SK-N-SH (cell line): ENCODE data around the gene CD274. TPM values are rescaled to one million over a fixed set of nuclear protein-coding genes. Genes with fewer than 3 reads are reported as not detected.

Experiments
- CTCF ChIA-PET: fragments of 300-600, 350-600 bp; formaldehyde crosslinking; extraction: SDS; loops from one replicate; lab custom pipeline; 2021; lab: Yijun Ruan, JAX
- POLR2A ChIA-PET: fragments of 350-600 bp; sonication (Branson Sonifier 250); formaldehyde crosslinking; extraction: SDS; loops from one replicate; lab custom pipeline; 2020; ENCODE audit warnings: antibody characterized with exemption, inconsistent platforms; lab: Yijun Ruan, JAX
- DNase-seq: peaks from one replicate; pipeline ENCODE4 v3.0.0; 2012
- H2AFZ ChIP-seq: fragments of 200-600 bp; sonication (generic); 2 replicates; pipeline ENCODE4 v1.8.1; 2016; ENCODE audit warnings: antibody characterized with exemption, mild to moderate bottlenecking, low read depth
- H3F3A ChIP-seq: fragments of 200-600 bp; sonication (generic); replicated peaks from 2 replicates; pipeline ENCODE3; 2016; ENCODE audit warnings: antibody characterized with exemption, mild to moderate bottlenecking; ENCODE audit not compliant: insufficient read depth
- H3K27ac ChIP-seq, 2 experiments: fragments of 200-500 bp in 1 of 2; fragments of 200-600 bp in 1 of 2; sonication (Bioruptor generic) in 1 of 2; sonication (generic), shearing (Covaris generic) in 1 of 2; 2 replicates each; pipeline versions ENCODE4 v1.5.1 to v1.6.1; 2014 to 2016; ENCODE audit warnings: low read depth in 2 of 2, inconsistent platforms in 1 of 2, low read length in 1 of 2, mild to moderate bottlenecking in 1 of 2, mixed read lengths in 1 of 2
- H3K27me3 ChIP-seq: fragments of 200-600 bp; sonication (generic), shearing (Covaris generic); 2 replicates; pipeline ENCODE4 v1.6.1; 2016; ENCODE audit warnings: mixed run types; ENCODE audit not compliant: insufficient read depth
- H3K36me3 ChIP-seq, 2 experiments: fragments of 200-500 bp in 1 of 2; fragments of 200-600 bp in 1 of 2; sonication (Bioruptor generic) in 1 of 2; sonication (generic) in 1 of 2; replicated peaks in 1 of 2; 2 replicates each; pipeline versions ENCODE3 to v1.5.1; 2014 to 2016; ENCODE audit warnings: low read length in 1 of 2, mild to moderate bottlenecking in 1 of 2; ENCODE audit not compliant: insufficient read depth in 2 of 2, control insufficient read depth in 1 of 2
- H3K4me1 ChIP-seq, 2 experiments: fragments of 200-500 bp in 1 of 2; fragments of 200-600 bp in 1 of 2; sonication (Bioruptor generic) in 1 of 2; sonication (generic), shearing (Covaris generic) in 1 of 2; 2 replicates each; pipeline versions ENCODE4 v1.5.1 to v1.6.1; 2014 to 2016; ENCODE audit warnings: low read depth in 1 of 2, low read length in 1 of 2, mixed run types in 1 of 2; ENCODE audit not compliant: insufficient read depth in 2 of 2, control insufficient read depth in 1 of 2
- H3K4me2 ChIP-seq: fragments of 200-600 bp; sonication (generic), shearing (Covaris generic); 2 replicates; pipeline ENCODE4 v1.6.1; 2017; ENCODE audit warnings: mixed run types
- H3K4me3 ChIP-seq, 2 experiments: fragments of 200-500 bp in 1 of 2; fragments of 200-600 bp in 1 of 2; sonication (Bioruptor generic) in 1 of 2; sonication (generic), shearing (Covaris generic) in 1 of 2; 2 replicates each; pipeline versions ENCODE4 v1.5.1 to v1.8.1; 2014 to 2016; ENCODE audit warnings: low read depth in 2 of 2, inconsistent platforms in 1 of 2, low read length in 1 of 2, mild to moderate bottlenecking in 1 of 2, mixed read lengths in 1 of 2, moderate library complexity in 1 of 2
- H3K79me2 ChIP-seq: fragments of 200-600 bp; sonication (generic); 2 replicates; pipeline ENCODE4 v1.8.1; 2017; ENCODE audit warnings: mild to moderate bottlenecking; ENCODE audit not compliant: insufficient read depth
- H3K9ac ChIP-seq: fragments of 200-600 bp; sonication (generic); 2 replicates; pipeline ENCODE4 v1.6.1; 2017; ENCODE audit warnings: mixed run types
- H3K9me2 ChIP-seq: fragments of 200-600 bp; sonication (generic); 2 replicates; pipeline ENCODE4 v1.6.1; 2017; ENCODE audit warnings: mixed run types
- H3K9me3 ChIP-seq: fragments of 200-600 bp; sonication (generic); 2 replicates; pipeline ENCODE4 v1.6.1; 2017; ENCODE audit warnings: mixed run types, mild to moderate bottlenecking, moderate library complexity
- H4K20me1 ChIP-seq: fragments of 200-600 bp; sonication (generic); 2 replicates; pipeline ENCODE4 v1.6.1; 2017; ENCODE audit warnings: mild to moderate bottlenecking, mixed run types; ENCODE audit not compliant: insufficient read depth
- CTCF ChIP-seq: fragments of 200-600 bp; sonication (generic); IDR thresholded peaks from 2 replicates; pipeline ENCODE4 v1.6.1; 2017; ENCODE audit warnings: antibody characterized with exemption, mild to moderate bottlenecking, moderate library complexity
- EP300 ChIP-seq, 2 experiments: IDR thresholded peaks; 2 replicates each; pipeline versions ENCODE4 v1.4.0 to v1.6.1; 2012; ENCODE audit warnings: borderline replicate concordance in 1 of 2, low read depth in 1 of 2, low read length in 1 of 2
- EZH2phosphoT487 ChIP-seq: fragments of 200-600 bp; sonication (generic); IDR thresholded peaks from 2 replicates; pipeline ENCODE4 v1.6.1; 2017; ENCODE audit warnings: low read depth, mixed run types, mild to moderate bottlenecking, antibody characterized with exemption, moderate library complexity, borderline replicate concordance
- FOXJ3 ChIP-seq: sonication (generic); formaldehyde crosslinking; IDR thresholded peaks from 2 replicates; pipeline ENCODE4 v1.5.1; 2020; ENCODE audit warnings: mild to moderate bottlenecking, missing genetic modification reagents
- FOXM1 ChIP-seq: IDR thresholded peaks from 2 replicates; pipeline ENCODE4 v1.4.0; 2012; ENCODE audit warnings: low read depth, mild to moderate bottlenecking
- GABPA ChIP-seq: IDR thresholded peaks from 2 replicates; pipeline ENCODE4 v1.4.0; 2012; ENCODE audit warnings: low read depth, mild to moderate bottlenecking
- GATA2 ChIP-seq: sonication (generic); formaldehyde crosslinking; IDR thresholded peaks from 2 replicates; pipeline ENCODE4 v1.5.0; 2020; ENCODE audit warnings: mild to moderate bottlenecking, missing genetic modification reagents
- IRF3 ChIP-seq: fragments of 150-350 bp; IDR thresholded peaks from 2 replicates; pipeline ENCODE4 v1.6.1; 2016; ENCODE audit warnings: mild to moderate bottlenecking, low read depth, low read length
- JUND ChIP-seq: IDR thresholded peaks from 2 replicates; pipeline ENCODE4 v1.4.0; 2012
- MXI1 ChIP-seq: IDR thresholded peaks from 2 replicates; pipeline ENCODE4 v1.6.1; 2012; ENCODE audit warnings: mild to moderate bottlenecking, low read depth, low read length, improper control_type of control experiment
- NFIC ChIP-seq: IDR thresholded peaks from 2 replicates; pipeline ENCODE4 v1.4.0; 2012; ENCODE audit warnings: borderline replicate concordance
- POLR2AphosphoS5 ChIP-seq: IDR thresholded peaks from 2 replicates; pipeline ENCODE4 v1.6.1; 2012; ENCODE audit warnings: low read depth, low read length
- RXRA ChIP-seq: IDR thresholded peaks from 2 replicates; pipeline ENCODE4 v1.4.0; 2012; ENCODE audit warnings: low read depth, mild to moderate bottlenecking, borderline replicate concordance
- TAF1 ChIP-seq: IDR thresholded peaks from 2 replicates; pipeline ENCODE4 v1.6.1; 2012; ENCODE audit warnings: low read depth, mild to moderate bottlenecking, low read length, moderate library complexity, borderline replicate concordance
- TEAD4 ChIP-seq: IDR thresholded peaks from 2 replicates; pipeline ENCODE4 v1.4.0; 2012; ENCODE audit warnings: mild to moderate bottlenecking, borderline replicate concordance; ENCODE audit not compliant: insufficient read depth
- USF1 ChIP-seq: IDR thresholded peaks from 2 replicates; pipeline ENCODE4 v1.4.0; 2012; ENCODE audit warnings: low read depth, borderline replicate concordance
- polyA plus RNA-seq, 3 experiments: library from polyadenylated mRNA; depleted of rRNA; stranded (reverse); fragments of >200 nt; gene quantifications; 2 replicates each; pipeline ENCODE4 v1.2.3, GENCODE V29; 2012
- TF ChIP-seq, protein P1 (sequence below): fragments of 150-350 bp; IDR thresholded peaks from 2 replicates; pipeline ENCODE4 v1.6.1; 2017; ENCODE audit warnings: antibody characterized with exemption, low read length, low read depth, borderline replicate concordance

CD274 gene
- polyA plus RNA-seq, 1 of the 3 experiments (the other 2 are of a cell fraction), result 25.8 TPM

GRCh38 chr9:5445886-5446285 is 4.5 kb upstream of the CD274 start:
- Histone ChIP-seq H3K9ac (no peak overlapping the region), H3K27me3 (no peaks in the 10 kb centered on the region), H4K20me1 (no peaks in the 10 kb centered on the region), H3K79me2 (peaks cover 20% of the 10 kb centered on the region), H3K4me3 (no peak overlapping the region), H3F3A (peaks cover 34% of the 10 kb centered on the region), H2AFZ (no peak overlapping the region), H3K27ac (no peak overlapping the region), H3K9me3 (no peaks in the 10 kb centered on the region), H3K4me2 (no peak overlapping the region), H3K9me2 (no peaks in the 10 kb centered on the region), H3K36me3 (no peaks in the 10 kb centered on the region), H3K4me1 (peaks cover 2 to 18% of the 10 kb centered on the region in 2 experiments; a peak in 3 of 4 replicates)
- no peak for TF ChIP-seq USF1
- TF ChIP-seq, protein P1, sequence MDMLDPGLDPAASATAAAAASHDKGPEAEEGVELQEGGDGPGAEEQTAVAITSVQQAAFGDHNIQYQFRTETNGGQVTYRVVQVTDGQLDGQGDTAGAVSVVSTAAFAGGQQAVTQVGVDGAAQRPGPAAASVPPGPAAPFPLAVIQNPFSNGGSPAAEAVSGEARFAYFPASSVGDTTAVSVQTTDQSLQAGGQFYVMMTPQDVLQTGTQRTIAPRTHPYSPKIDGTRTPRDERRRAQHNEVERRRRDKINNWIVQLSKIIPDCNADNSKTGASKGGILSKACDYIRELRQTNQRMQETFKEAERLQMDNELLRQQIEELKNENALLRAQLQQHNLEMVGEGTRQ, result no peak
- no peak for TF ChIP-seq GABPA
- no peak for TF ChIP-seq TAF1
- no peak for TF ChIP-seq IRF3
- no peak for TF ChIP-seq CTCF
- no peak for TF ChIP-seq JUND
- no peak for TF ChIP-seq RXRA
- no peak for TF ChIP-seq EZH2phosphoT487
- TF ChIP-seq FOXM1, result no peak
- no peak for TF ChIP-seq TEAD4
- no peak for TF ChIP-seq EP300 (IDR thresholded peaks at IDR 0.05; ENCODE audit: borderline replicate concordance in 1 of 2, low read depth in 1 of 2, low read length in 1 of 2)
- no peak for TF ChIP-seq MXI1
- no peak for TF ChIP-seq FOXJ3 (CRISPR knock-in tag)
- TF ChIP-seq NFIC, result no peak
- no peak for TF ChIP-seq POLR2AphosphoS5
- TF ChIP-seq GATA2 (CRISPR knock-in tag), result no peak
- POLR2A ChIA-PET, result no interaction called here
- CTCF ChIA-PET, result interaction anchor here (0.7 kb wide), 1 partner anchor 260 kb away, joined by 3 read pairs; no protein-coding TSS in a partner anchor
- DNase-seq, result no peak
